WTC11 (cell line): ENCODE results near the gene TMX2. TPM values are rescaled to one million over a fixed set of nuclear protein-coding genes. Genes with fewer than 3 reads are reported as not detected.
"Not testable (repeated sequence)": the region's sequence is repeated elsewhere in the genome, so short reads cannot be mapped to it uniquely, and the experiment has no call there.

Experiments
- ATAC-seq: fragments of 200-7000 bp; cut with Tn5 transposase; 2 replicates; pipeline ENCODE4 v1.10.0; 2021; ENCODE audit warnings: mild to moderate bottlenecking, moderate library complexity
- CTCF ChIA-PET: fragments of 300-600 bp; sonication (Branson Sonifier 250); formaldehyde crosslinking; loops from one replicate; lab custom pipeline; 2021; ENCODE audit warnings: antibody characterized with exemption; lab: Charles Lee
- POLR2A ChIA-PET: fragments of 350-600 bp; sonication (Branson Sonifier 250); formaldehyde crosslinking; loops from one replicate; lab custom pipeline; 2021; ENCODE audit warnings: antibody characterized with exemption; lab: Charles Lee
- DNase-seq: peaks from one replicate; pipeline ENCODE4 v3.0.0; 2021; ENCODE audit warnings: low spot score
- H3K27ac Mint-ChIP-seq: 2 replicates; pipeline ENCODE4 v1.8.0; 2021; ENCODE audit warnings: mixed read lengths
- H3K27me3 Mint-ChIP-seq: 2 replicates; pipeline ENCODE4 v1.8.0; 2021; ENCODE audit warnings: low read depth, mild to moderate bottlenecking, moderate library complexity, mixed read lengths
- H3K36me3 Mint-ChIP-seq: 2 replicates; pipeline ENCODE4 v1.8.0; 2021; ENCODE audit warnings: mixed read lengths
- H3K4me1 Mint-ChIP-seq: 2 replicates; pipeline ENCODE4 v1.8.0; 2022; ENCODE audit warnings: mixed read lengths
- H3K4me3 Mint-ChIP-seq: 2 replicates; pipeline ENCODE4 v1.8.0; 2021; ENCODE audit warnings: mild to moderate bottlenecking, moderate library complexity, mixed read lengths
- H3K9me3 Mint-ChIP-seq: 2 replicates; pipeline ENCODE4 v1.8.0; 2021; ENCODE audit warnings: mixed read lengths
- JAZF1 ChIP-seq: fragments of 250-450 bp; sonication (Bioruptor Pico); IDR thresholded peaks from 2 replicates; pipeline ENCODE4 v1.9.0; 2021; ENCODE audit warnings: moderate library complexity, mild to moderate bottlenecking, inconsistent platforms
- MXD4 ChIP-seq: fragments of 250-450 bp; sonication (Bioruptor Pico); IDR thresholded peaks from 2 replicates; pipeline ENCODE4 v1.8.0; 2021; ENCODE audit warnings: mild to moderate bottlenecking, moderate library complexity, borderline replicate concordance
- OVOL2 ChIP-seq: fragments of 250-450 bp; sonication (Bioruptor Pico); IDR thresholded peaks from 2 replicates; pipeline ENCODE4 v1.9.0; 2021; ENCODE audit warnings: mild to moderate bottlenecking, borderline replicate concordance
- total RNA-seq: library from RNA; stranded (reverse); gene quantifications from 3 replicates; pipeline ENCODE4 v1.2.3, GENCODE V29; 2021
- TF ChIP-seq, protein P1 (sequence below): sonication (generic); formaldehyde crosslinking; IDR thresholded peaks from 2 replicates; pipeline ENCODE4 v1.8.0; 2023; ENCODE audit warnings: mild to moderate bottlenecking, missing genetic modification reagents
- TF ChIP-seq, protein P2 (sequence below): fragments of 200-600 bp; IDR thresholded peaks from 2 replicates; pipeline ENCODE4 v1.8.0; 2022; ENCODE audit warnings: antibody characterized with exemption
- TF ChIP-seq, protein P3 (sequence below): sonication (generic); formaldehyde crosslinking; IDR thresholded peaks from 2 replicates; pipeline ENCODE4 v1.8.1; 2022; ENCODE audit warnings: low read depth, mild to moderate bottlenecking, moderate library complexity, missing genetic modification reagents, borderline replicate concordance
- TF ChIP-seq, protein P4 (sequence below): sonication (generic); formaldehyde crosslinking; IDR thresholded peaks from 2 replicates; pipeline ENCODE4 v1.8.1; 2023; ENCODE audit warnings: mild to moderate bottlenecking, missing genetic modification reagents, borderline replicate concordance
- TF ChIP-seq, protein P5 (sequence below): sonication (generic); formaldehyde crosslinking; IDR thresholded peaks from 2 replicates; pipeline ENCODE4 v1.8.1; 2022; ENCODE audit warnings: missing genetic modification reagents, borderline replicate concordance
- TF ChIP-seq, protein P6 (sequence below): sonication (generic); formaldehyde crosslinking; IDR thresholded peaks from 2 replicates; pipeline ENCODE4 v1.8.0; 2022; ENCODE audit warnings: missing genetic modification reagents
- TF ChIP-seq, protein P7 (sequence below): sonication (generic); formaldehyde crosslinking; IDR thresholded peaks from 2 replicates; pipeline ENCODE4 v1.8.0; 2022; ENCODE audit warnings: mild to moderate bottlenecking, missing genetic modification reagents
- TF ChIP-seq, protein P8 (sequence below): sonication (generic); formaldehyde crosslinking; IDR thresholded peaks from 2 replicates; pipeline ENCODE4 v1.8.1; 2022; ENCODE audit warnings: mild to moderate bottlenecking, moderate library complexity, missing genetic modification reagents
- TF ChIP-seq, protein P9 (sequence below): sonication (generic); formaldehyde crosslinking; IDR thresholded peaks from 2 replicates; pipeline ENCODE4 v1.8.1; 2023; ENCODE audit warnings: mild to moderate bottlenecking, moderate library complexity, missing genetic modification reagents

TMX2 gene
- total RNA-seq, 1 experiment from 2014 or later = 85.4 TPM

DNA sequence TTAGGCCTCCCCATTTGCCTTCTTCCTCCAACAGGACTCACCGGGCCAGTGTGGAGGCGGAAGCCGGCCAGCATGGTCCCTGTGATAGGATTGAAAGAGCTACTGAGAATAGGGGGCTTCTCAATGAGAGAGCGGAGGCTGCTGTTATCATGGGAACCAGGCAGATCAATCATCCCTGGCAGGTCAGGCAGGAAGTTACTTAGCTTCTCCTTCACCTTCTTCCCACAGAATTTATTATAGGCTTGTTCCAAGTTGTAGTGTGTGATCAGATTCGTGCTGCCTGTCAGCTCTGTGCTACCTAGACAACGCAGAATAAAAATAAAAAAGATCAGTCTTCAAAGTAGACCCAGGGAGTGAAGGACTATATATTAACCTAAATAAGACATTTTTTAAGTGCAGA is 7.5 kb upstream of the TMX2 start:
- TF ChIP-seq, protein P1, sequence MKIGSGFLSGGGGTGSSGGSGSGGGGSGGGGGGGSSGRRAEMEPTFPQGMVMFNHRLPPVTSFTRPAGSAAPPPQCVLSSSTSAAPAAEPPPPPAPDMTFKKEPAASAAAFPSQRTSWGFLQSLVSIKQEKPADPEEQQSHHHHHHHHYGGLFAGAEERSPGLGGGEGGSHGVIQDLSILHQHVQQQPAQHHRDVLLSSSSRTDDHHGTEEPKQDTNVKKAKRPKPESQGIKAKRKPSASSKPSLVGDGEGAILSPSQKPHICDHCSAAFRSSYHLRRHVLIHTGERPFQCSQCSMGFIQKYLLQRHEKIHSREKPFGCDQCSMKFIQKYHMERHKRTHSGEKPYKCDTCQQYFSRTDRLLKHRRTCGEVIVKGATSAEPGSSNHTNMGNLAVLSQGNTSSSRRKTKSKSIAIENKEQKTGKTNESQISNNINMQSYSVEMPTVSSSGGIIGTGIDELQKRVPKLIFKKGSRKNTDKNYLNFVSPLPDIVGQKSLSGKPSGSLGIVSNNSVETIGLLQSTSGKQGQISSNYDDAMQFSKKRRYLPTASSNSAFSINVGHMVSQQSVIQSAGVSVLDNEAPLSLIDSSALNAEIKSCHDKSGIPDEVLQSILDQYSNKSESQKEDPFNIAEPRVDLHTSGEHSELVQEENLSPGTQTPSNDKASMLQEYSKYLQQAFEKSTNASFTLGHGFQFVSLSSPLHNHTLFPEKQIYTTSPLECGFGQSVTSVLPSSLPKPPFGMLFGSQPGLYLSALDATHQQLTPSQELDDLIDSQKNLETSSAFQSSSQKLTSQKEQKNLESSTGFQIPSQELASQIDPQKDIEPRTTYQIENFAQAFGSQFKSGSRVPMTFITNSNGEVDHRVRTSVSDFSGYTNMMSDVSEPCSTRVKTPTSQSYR = no peak
- TF ChIP-seq, protein P2, sequence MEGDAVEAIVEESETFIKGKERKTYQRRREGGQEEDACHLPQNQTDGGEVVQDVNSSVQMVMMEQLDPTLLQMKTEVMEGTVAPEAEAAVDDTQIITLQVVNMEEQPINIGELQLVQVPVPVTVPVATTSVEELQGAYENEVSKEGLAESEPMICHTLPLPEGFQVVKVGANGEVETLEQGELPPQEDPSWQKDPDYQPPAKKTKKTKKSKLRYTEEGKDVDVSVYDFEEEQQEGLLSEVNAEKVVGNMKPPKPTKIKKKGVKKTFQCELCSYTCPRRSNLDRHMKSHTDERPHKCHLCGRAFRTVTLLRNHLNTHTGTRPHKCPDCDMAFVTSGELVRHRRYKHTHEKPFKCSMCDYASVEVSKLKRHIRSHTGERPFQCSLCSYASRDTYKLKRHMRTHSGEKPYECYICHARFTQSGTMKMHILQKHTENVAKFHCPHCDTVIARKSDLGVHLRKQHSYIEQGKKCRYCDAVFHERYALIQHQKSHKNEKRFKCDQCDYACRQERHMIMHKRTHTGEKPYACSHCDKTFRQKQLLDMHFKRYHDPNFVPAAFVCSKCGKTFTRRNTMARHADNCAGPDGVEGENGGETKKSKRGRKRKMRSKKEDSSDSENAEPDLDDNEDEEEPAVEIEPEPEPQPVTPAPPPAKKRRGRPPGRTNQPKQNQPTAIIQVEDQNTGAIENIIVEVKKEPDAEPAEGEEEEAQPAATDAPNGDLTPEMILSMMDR = no peak
- no peak for TF ChIP-seq MXD4 (CRISPR knock-in tag)
- no peak for TF ChIP-seq JAZF1 (CRISPR knock-in tag)
- TF ChIP-seq, protein P3, sequence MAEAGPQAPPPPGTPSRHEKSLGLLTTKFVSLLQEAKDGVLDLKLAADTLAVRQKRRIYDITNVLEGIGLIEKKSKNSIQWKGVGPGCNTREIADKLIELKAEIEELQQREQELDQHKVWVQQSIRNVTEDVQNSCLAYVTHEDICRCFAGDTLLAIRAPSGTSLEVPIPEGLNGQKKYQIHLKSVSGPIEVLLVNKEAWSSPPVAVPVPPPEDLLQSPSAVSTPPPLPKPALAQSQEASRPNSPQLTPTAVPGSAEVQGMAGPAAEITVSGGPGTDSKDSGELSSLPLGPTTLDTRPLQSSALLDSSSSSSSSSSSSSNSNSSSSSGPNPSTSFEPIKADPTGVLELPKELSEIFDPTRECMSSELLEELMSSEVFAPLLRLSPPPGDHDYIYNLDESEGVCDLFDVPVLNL = no peak
- TF ChIP-seq, protein P4, sequence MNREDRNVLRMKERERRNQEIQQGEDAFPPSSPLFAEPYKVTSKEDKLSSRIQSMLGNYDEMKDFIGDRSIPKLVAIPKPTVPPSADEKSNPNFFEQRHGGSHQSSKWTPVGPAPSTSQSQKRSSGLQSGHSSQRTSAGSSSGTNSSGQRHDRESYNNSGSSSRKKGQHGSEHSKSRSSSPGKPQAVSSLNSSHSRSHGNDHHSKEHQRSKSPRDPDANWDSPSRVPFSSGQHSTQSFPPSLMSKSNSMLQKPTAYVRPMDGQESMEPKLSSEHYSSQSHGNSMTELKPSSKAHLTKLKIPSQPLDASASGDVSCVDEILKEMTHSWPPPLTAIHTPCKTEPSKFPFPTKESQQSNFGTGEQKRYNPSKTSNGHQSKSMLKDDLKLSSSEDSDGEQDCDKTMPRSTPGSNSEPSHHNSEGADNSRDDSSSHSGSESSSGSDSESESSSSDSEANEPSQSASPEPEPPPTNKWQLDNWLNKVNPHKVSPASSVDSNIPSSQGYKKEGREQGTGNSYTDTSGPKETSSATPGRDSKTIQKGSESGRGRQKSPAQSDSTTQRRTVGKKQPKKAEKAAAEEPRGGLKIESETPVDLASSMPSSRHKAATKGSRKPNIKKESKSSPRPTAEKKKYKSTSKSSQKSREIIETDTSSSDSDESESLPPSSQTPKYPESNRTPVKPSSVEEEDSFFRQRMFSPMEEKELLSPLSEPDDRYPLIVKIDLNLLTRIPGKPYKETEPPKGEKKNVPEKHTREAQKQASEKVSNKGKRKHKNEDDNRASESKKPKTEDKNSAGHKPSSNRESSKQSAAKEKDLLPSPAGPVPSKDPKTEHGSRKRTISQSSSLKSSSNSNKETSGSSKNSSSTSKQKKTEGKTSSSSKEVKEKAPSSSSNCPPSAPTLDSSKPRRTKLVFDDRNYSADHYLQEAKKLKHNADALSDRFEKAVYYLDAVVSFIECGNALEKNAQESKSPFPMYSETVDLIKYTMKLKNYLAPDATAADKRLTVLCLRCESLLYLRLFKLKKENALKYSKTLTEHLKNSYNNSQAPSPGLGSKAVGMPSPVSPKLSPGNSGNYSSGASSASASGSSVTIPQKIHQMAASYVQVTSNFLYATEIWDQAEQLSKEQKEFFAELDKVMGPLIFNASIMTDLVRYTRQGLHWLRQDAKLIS (CRISPR knock-in tag) = no peak
- TF ChIP-seq, protein P5, sequence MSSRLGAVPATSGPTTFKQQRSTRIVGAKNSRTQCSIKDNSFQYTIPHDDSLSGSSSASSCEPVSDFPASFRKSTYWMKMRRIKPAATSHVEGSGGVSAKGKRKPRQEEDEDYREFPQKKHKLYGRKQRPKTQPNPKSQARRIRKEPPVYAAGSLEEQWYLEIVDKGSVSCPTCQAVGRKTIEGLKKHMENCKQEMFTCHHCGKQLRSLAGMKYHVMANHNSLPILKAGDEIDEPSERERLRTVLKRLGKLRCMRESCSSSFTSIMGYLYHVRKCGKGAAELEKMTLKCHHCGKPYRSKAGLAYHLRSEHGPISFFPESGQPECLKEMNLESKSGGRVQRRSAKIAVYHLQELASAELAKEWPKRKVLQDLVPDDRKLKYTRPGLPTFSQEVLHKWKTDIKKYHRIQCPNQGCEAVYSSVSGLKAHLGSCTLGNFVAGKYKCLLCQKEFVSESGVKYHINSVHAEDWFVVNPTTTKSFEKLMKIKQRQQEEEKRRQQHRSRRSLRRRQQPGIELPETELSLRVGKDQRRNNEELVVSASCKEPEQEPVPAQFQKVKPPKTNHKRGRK (CRISPR knock-in tag) = no peak
- no peak for TF ChIP-seq OVOL2 (CRISPR knock-in tag)
- TF ChIP-seq, protein P6, sequence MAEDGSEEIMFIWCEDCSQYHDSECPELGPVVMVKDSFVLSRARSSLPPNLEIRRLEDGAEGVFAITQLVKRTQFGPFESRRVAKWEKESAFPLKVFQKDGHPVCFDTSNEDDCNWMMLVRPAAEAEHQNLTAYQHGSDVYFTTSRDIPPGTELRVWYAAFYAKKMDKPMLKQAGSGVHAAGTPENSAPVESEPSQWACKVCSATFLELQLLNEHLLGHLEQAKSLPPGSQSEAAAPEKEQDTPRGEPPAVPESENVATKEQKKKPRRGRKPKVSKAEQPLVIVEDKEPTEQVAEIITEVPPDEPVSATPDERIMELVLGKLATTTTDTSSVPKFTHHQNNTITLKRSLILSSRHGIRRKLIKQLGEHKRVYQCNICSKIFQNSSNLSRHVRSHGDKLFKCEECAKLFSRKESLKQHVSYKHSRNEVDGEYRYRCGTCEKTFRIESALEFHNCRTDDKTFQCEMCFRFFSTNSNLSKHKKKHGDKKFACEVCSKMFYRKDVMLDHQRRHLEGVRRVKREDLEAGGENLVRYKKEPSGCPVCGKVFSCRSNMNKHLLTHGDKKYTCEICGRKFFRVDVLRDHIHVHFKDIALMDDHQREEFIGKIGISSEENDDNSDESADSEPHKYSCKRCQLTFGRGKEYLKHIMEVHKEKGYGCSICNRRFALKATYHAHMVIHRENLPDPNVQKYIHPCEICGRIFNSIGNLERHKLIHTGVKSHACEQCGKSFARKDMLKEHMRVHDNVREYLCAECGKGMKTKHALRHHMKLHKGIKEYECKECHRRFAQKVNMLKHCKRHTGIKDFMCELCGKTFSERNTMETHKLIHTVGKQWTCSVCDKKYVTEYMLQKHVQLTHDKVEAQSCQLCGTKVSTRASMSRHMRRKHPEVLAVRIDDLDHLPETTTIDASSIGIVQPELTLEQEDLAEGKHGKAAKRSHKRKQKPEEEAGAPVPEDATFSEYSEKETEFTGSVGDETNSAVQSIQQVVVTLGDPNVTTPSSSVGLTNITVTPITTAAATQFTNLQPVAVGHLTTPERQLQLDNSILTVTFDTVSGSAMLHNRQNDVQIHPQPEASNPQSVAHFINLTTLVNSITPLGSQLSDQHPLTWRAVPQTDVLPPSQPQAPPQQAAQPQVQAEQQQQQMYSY (CRISPR knock-in tag) = no peak
- TF ChIP-seq, protein P7, sequence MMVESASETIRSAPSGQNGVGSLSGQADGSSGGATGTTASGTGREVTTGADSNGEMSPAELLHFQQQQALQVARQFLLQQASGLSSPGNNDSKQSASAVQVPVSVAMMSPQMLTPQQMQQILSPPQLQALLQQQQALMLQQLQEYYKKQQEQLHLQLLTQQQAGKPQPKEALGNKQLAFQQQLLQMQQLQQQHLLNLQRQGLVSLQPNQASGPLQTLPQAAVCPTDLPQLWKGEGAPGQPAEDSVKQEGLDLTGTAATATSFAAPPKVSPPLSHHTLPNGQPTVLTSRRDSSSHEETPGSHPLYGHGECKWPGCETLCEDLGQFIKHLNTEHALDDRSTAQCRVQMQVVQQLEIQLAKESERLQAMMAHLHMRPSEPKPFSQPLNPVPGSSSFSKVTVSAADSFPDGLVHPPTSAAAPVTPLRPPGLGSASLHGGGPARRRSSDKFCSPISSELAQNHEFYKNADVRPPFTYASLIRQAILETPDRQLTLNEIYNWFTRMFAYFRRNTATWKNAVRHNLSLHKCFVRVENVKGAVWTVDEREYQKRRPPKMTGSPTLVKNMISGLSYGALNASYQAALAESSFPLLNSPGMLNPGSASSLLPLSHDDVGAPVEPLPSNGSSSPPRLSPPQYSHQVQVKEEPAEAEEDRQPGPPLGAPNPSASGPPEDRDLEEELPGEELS (CRISPR knock-in tag) = no peak
- TF ChIP-seq, protein P8, sequence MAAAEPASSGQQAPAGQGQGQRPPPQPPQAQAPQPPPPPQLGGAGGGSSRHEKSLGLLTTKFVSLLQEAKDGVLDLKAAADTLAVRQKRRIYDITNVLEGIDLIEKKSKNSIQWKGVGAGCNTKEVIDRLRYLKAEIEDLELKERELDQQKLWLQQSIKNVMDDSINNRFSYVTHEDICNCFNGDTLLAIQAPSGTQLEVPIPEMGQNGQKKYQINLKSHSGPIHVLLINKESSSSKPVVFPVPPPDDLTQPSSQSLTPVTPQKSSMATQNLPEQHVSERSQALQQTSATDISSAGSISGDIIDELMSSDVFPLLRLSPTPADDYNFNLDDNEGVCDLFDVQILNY (CRISPR knock-in tag) = no peak
- TF ChIP-seq, protein P9, sequence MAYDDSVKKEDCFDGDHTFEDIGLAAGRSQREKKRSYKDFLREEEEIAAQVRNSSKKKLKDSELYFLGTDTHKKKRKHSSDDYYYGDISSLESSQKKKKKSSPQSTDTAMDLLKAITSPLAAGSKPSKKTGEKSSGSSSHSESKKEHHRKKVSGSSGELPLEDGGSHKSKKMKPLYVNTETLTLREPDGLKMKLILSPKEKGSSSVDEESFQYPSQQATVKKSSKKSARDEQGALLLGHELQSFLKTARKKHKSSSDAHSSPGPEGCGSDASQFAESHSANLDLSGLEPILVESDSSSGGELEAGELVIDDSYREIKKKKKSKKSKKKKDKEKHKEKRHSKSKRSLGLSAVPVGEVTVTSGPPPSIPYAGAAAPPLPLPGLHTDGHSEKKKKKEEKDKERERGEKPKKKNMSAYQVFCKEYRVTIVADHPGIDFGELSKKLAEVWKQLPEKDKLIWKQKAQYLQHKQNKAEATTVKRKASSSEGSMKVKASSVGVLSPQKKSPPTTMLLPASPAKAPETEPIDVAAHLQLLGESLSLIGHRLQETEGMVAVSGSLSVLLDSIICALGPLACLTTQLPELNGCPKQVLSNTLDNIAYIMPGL (CRISPR knock-in tag) = no peak
- peak overlapping the region; percentile 41; the same call in 1 of the 2 replicates for H3K27ac Mint-ChIP-seq
- no peaks in the 10 kb centered on the region for H3K27me3 Mint-ChIP-seq
- no peaks in the 10 kb centered on the region for H3K9me3 Mint-ChIP-seq
- H3K4me1 Mint-ChIP-seq = no peaks in the 10 kb centered on the region
- no peak for ATAC-seq
- DNase-seq = no peak
- H3K36me3 Mint-ChIP-seq = peaks cover 32% of the 10 kb centered on the region
- ChIA-PET POLR2A (interaction anchor here (0.7 kb wide), 1 partner anchor 102 kb away, joined by 5 read pairs; no protein-coding TSS in a partner anchor), CTCF (interaction anchor here (1.8 kb wide), 1 partner anchor 96 kb away, joined by 4 read pairs; no protein-coding TSS in a partner anchor)
- no peak overlapping the region for H3K4me3 Mint-ChIP-seq

DNA sequence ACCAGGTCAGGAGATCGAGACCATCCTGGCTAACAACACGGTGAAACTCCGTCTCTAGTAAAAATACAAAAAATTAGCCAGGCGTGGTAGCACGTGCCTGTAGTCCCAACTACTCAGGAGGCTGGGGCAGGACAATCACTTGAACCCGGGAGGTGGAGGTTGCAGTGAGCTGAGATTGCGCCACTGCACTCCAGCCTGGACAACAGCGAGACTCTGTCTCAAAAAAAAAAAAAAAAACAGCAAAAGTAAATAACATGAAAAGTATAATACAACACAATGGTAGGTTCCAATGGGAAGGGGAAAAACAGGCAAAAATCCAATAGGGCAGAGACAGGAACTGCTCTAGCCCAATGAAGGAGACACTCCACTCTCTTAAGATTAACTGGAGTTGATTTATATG is 7.0 kb upstream of the TMX2 start:
- H3K27ac Mint-ChIP-seq, H3K27me3 Mint-ChIP-seq, ATAC-seq, DNase-seq, H3K9me3 Mint-ChIP-seq, H3K4me3 Mint-ChIP-seq, H3K4me1 Mint-ChIP-seq: not testable (repeated sequence)
- peaks cover 29% of the 10 kb centered on the region for H3K36me3 Mint-ChIP-seq
- ChIA-PET CTCF (interaction anchor here (1.8 kb wide), 1 partner anchor 95 kb away, joined by 4 read pairs; no protein-coding TSS in a partner anchor), POLR2A (interaction anchor here (0.7 kb wide), 1 partner anchor 101 kb away, joined by 5 read pairs; no protein-coding TSS in a partner anchor)
